Measurements from ENCODE around the gene RANGAP1.

The RANGAP1 gene

GRCh38 chr22:41256254-41257253, 29.4 kb downstream of the RANGAP1 start:
- intact Hi-C loops (cut with DNase I; ENCODE audit: low total_unique reads) = no loop called here
- Histone ChIP-seq H3K4me3 (no peak overlapping the region), H3K27ac (no peak overlapping the region), H3K27me3 (no peaks in the 10 kb centered on the region), H3K9me3 (no peaks in the 10 kb centered on the region), H3K4me1 (no peaks in the 10 kb centered on the region), H3K36me3 (peaks cover 64 to 98% (median 88%) of the 10 kb centered on the region in 3 donors)
- no peak for DNase-seq
- no peak for TF ChIP-seq CTCF (IDR thresholded peaks at IDR 0.05)

- no peak for TF ChIP-seq CTCF (IDR thresholded peaks at IDR 0.05)
- intact Hi-C loops (cut with DNase I; ENCODE audit: low total_unique reads) = no loop called here
Observed at GRCh38 chr22:41254230-41254629, 31.8 kb downstream of the RANGAP1 start.

GRCh38 chr22:41252365-41252764, 33.6 kb downstream of the RANGAP1 start:
- Histone ChIP-seq H3K27me3 (no peaks in the 10 kb centered on the region), H3K4me1 (no peaks in the 10 kb centered on the region), H3K9me3 (no peaks in the 10 kb centered on the region), H3K36me3 (peaks cover 72 to 100% (median 95%) of the 10 kb centered on the region in 3 donors), H3K27ac (no peak overlapping the region), H3K4me3 (no peak overlapping the region)
- intact Hi-C loops (cut with DNase I; ENCODE audit: low total_unique reads) = no loop called here
- DNase-seq = no peak
- no peak for TF ChIP-seq CTCF (IDR thresholded peaks at IDR 0.05)

More at GRCh38 chr22:41254230-41254629, 31.8 kb downstream of the RANGAP1 start:
- H3K4me1 ChIP-seq = no peaks in the 10 kb centered on the region
- no peak overlapping the region for H3K27ac ChIP-seq
- H3K4me3 ChIP-seq = no peak overlapping the region
- H3K27me3 ChIP-seq = no peaks in the 10 kb centered on the region
- no peak for DNase-seq
- peaks cover 63 to 100% (median 95%) of the 10 kb centered on the region in 3 donors for H3K36me3 ChIP-seq
- H3K9me3 ChIP-seq = no peaks in the 10 kb centered on the region

GRCh38 chr22:41250127-41250526, 35.9 kb downstream of the RANGAP1 start:
- no peak for DNase-seq
- Histone ChIP-seq H3K36me3 (peaks cover 73 to 100% (median 96%) of the 10 kb centered on the region in 3 donors), H3K27ac (no peak overlapping the region), H3K4me1 (no peaks in the 10 kb centered on the region), H3K27me3 (no peaks in the 10 kb centered on the region), H3K9me3 (no peaks in the 10 kb centered on the region), H3K4me3 (no peak overlapping the region)
- intact Hi-C loops (cut with DNase I; ENCODE audit: low total_unique reads) = no loop called here
- no peak for TF ChIP-seq CTCF (IDR thresholded peaks at IDR 0.05)

- Histone ChIP-seq H3K36me3 (peaks cover 72 to 96% (median 93%) of the 10 kb centered on the region in 3 donors), H3K27ac (no peak overlapping the region), H3K4me1 (no peaks in the 10 kb centered on the region), H3K27me3 (no peaks in the 10 kb centered on the region), H3K4me3 (no peak overlapping the region), H3K9me3 (no peaks in the 10 kb centered on the region)
- no peak for TF ChIP-seq CTCF (IDR thresholded peaks at IDR 0.05)
- no peak for DNase-seq
- intact Hi-C loops (cut with DNase I; ENCODE audit: low total_unique reads) = no loop called here
Observed at GRCh38 chr22:41249442-41249841, 36.5 kb downstream of the RANGAP1 start.

Data from tibial artery (tissue), 4 donors.